HL-60 (cell line): ENCODE results near the gene SPOCK2.

Source experiments
- DNase-seq, 2 experiments: peaks; one replicate each; pipeline ENCODE4 v3.0.0-alpha.2; 2010 to 2020; ENCODE audit warnings: low read depth in 1 of 2, low spot score in 1 of 2
- H3K27ac ChIP-seq: fragments of 250-450 bp; sonication (Bioruptor Pico); replicated peaks from 2 replicates; pipeline ENCODE4 v1.5.1; 2020; ENCODE audit warnings: mild to moderate bottlenecking, moderate library complexity
- H3K27me3 ChIP-seq: fragments of 250-450 bp; sonication (Bioruptor Pico); 2 replicates; pipeline ENCODE4 v1.5.1; 2021; ENCODE audit warnings: mild to moderate bottlenecking, moderate library complexity; ENCODE audit not compliant: insufficient read depth, poor library complexity, severe bottlenecking
- H3K4me3 ChIP-seq: replicated peaks from 2 replicates; pipeline ENCODE4 v1.5.1; 2011; ENCODE audit warnings: mild to moderate bottlenecking, control low read depth, low read length; ENCODE audit not compliant: insufficient read depth
- CTCF ChIP-seq: IDR thresholded peaks from one replicate; pipeline ENCODE4 v1.5.1; 2011; ENCODE audit warnings: low read length, control low read depth, inconsistent platforms; ENCODE audit not compliant: insufficient read depth
- GABPA ChIP-seq: IDR thresholded peaks from 2 replicates; pipeline ENCODE4 v1.6.1; 2012; ENCODE audit warnings: low read depth
- POLR2AphosphoS5 ChIP-seq: IDR thresholded peaks from 2 replicates; pipeline ENCODE4 v1.6.1; 2012; ENCODE audit warnings: low read depth
- REST ChIP-seq: IDR thresholded peaks from 2 replicates; pipeline ENCODE4 v1.6.1; 2012; ENCODE audit warnings: low read depth; ENCODE audit not compliant: insufficient replicate concordance
- SPI1 ChIP-seq: IDR thresholded peaks from 2 replicates; pipeline ENCODE4 v1.6.1; 2012; ENCODE audit warnings: low read depth, mild to moderate bottlenecking, borderline replicate concordance

SPOCK2 gene

GRCh38 chr10:72049472-72049871 lies 38.9 kb downstream of the SPOCK2 start:
- no peak for DNase-seq
- Histone ChIP-seq H3K27me3 (no peaks in the 10 kb centered on the region), H3K27ac (no peak overlapping the region), H3K4me3 (no peak overlapping the region)
- TF ChIP-seq POLR2AphosphoS5 (no peak), CTCF (no peak), SPI1 (no peak), GABPA (no peak), REST (no peak)

- Histone ChIP-seq H3K27me3 (no peaks in the 10 kb centered on the region), H3K4me3 (no peak overlapping the region), H3K27ac (no peak overlapping the region)
- TF ChIP-seq POLR2AphosphoS5, result no peak
- no peak for TF ChIP-seq SPI1
- TF ChIP-seq REST, result no peak
- TF ChIP-seq CTCF, result peak; percentile 100
- TF ChIP-seq GABPA, result no peak
- peak; percentile 77 to 90 for DNase-seq
These were observed 39.8 kb downstream of the SPOCK2 start for GRCh38 chr10:72048450-72049124.

- H3K4me3 ChIP-seq, result no peak overlapping the region
- no peak overlapping the region for H3K27ac ChIP-seq
- no peaks in the 10 kb centered on the region for H3K27me3 ChIP-seq
- no peak for DNase-seq
- TF ChIP-seq SPI1, result no peak
- no peak for TF ChIP-seq POLR2AphosphoS5
- TF ChIP-seq GABPA, result no peak
- TF ChIP-seq REST, result no peak
- no peak for TF ChIP-seq CTCF
These were observed 42.8 kb downstream of the SPOCK2 start for GRCh38 chr10:72045586-72045985.
